HL-60 (cell line): Measurements from ENCODE around the gene SOBP.

ENCODE experiments used
- DNase-seq, 2 experiments: peaks; one replicate each; pipeline ENCODE4 v3.0.0-alpha.2; 2010 to 2020; ENCODE audit warnings: low read depth in 1 of 2, low spot score in 1 of 2
- H3K27ac ChIP-seq: fragments of 250-450 bp; sonication (Bioruptor Pico); replicated peaks from 2 replicates; pipeline ENCODE4 v1.5.1; 2020; ENCODE audit warnings: mild to moderate bottlenecking, moderate library complexity
- H3K27me3 ChIP-seq: fragments of 250-450 bp; sonication (Bioruptor Pico); 2 replicates; pipeline ENCODE4 v1.5.1; 2021; ENCODE audit warnings: mild to moderate bottlenecking, moderate library complexity; ENCODE audit not compliant: insufficient read depth, poor library complexity, severe bottlenecking
- H3K4me3 ChIP-seq: replicated peaks from 2 replicates; pipeline ENCODE4 v1.5.1; 2011; ENCODE audit warnings: mild to moderate bottlenecking, control low read depth, low read length; ENCODE audit not compliant: insufficient read depth
- CTCF ChIP-seq: IDR thresholded peaks from one replicate; pipeline ENCODE4 v1.5.1; 2011; ENCODE audit warnings: low read length, control low read depth, inconsistent platforms; ENCODE audit not compliant: insufficient read depth
- GABPA ChIP-seq: IDR thresholded peaks from 2 replicates; pipeline ENCODE4 v1.6.1; 2012; ENCODE audit warnings: low read depth
- POLR2AphosphoS5 ChIP-seq: IDR thresholded peaks from 2 replicates; pipeline ENCODE4 v1.6.1; 2012; ENCODE audit warnings: low read depth
- REST ChIP-seq: IDR thresholded peaks from 2 replicates; pipeline ENCODE4 v1.6.1; 2012; ENCODE audit warnings: low read depth; ENCODE audit not compliant: insufficient replicate concordance
- SPI1 ChIP-seq: IDR thresholded peaks from 2 replicates; pipeline ENCODE4 v1.6.1; 2012; ENCODE audit warnings: low read depth, mild to moderate bottlenecking, borderline replicate concordance

Gene SOBP

GRCh38 chr6:107538856-107539387, 49.0 kb downstream of the SOBP start:
- TF ChIP-seq CTCF = no peak
- TF ChIP-seq POLR2AphosphoS5 = no peak
- TF ChIP-seq GABPA = no peak
- TF ChIP-seq SPI1 = no peak
- no peak for TF ChIP-seq REST
- Histone ChIP-seq H3K27me3 (peaks cover 4% of the 10 kb centered on the region), H3K27ac (no peak overlapping the region), H3K4me3 (no peak overlapping the region)
- no peak for DNase-seq

GRCh38 chr6:107539409-107539808, 49.5 kb downstream of the SOBP start:
- DNase-seq = no peak
- Histone ChIP-seq H3K27ac (no peak overlapping the region), H3K27me3 (peaks cover 4% of the 10 kb centered on the region), H3K4me3 (no peak overlapping the region)
- TF ChIP-seq REST (no peak), SPI1 (no peak), POLR2AphosphoS5 (no peak), CTCF (no peak), GABPA (no peak)

- no peak for DNase-seq
- no peak for TF ChIP-seq POLR2AphosphoS5
- TF ChIP-seq CTCF = no peak
- TF ChIP-seq REST = no peak
- H3K27me3 ChIP-seq = peaks cover 4% of the 10 kb centered on the region
- H3K27ac ChIP-seq = no peak overlapping the region
- no peak overlapping the region for H3K4me3 ChIP-seq
These were observed 50.0 kb downstream of the SOBP start for GRCh38 chr6:107539849-107540464.
